HepG2 (cell line): ENCODE measurements around the gene SAPCD2. TPM values are rescaled to one million over a fixed set of nuclear protein-coding genes. Genes with fewer than 3 reads are reported as not detected.

Source experiments
- ARID4A ChIP-seq: sonication (generic); formaldehyde crosslinking; IDR thresholded peaks from 2 replicates; pipeline ENCODE4 v1.5.0; 2020; ENCODE audit warnings: mild to moderate bottlenecking, missing genetic modification reagents, borderline replicate concordance
- BRD4 ChIP-seq: sonication (generic); formaldehyde crosslinking; IDR thresholded peaks from 2 replicates; pipeline ENCODE4 v1.4.0; 2020; ENCODE audit warnings: missing genetic modification reagents
- NCOA1 ChIP-seq: sonication (generic); formaldehyde crosslinking; IDR thresholded peaks from 2 replicates; pipeline ENCODE4 v1.9.0; 2021; ENCODE audit warnings: missing genetic modification reagents
- NONO ChIP-seq, 2 experiments: fragments of 450-650 bp in 1 of 2; sonication (generic) in 1 of 2; formaldehyde crosslinking in 1 of 2; IDR thresholded peaks in 1 of 2; conservative IDR thresholded peaks in 1 of 2; 2 replicates each; pipeline versions ENCODE4 v1.6.1 to v1.8.0; 2017 to 2022; ENCODE audit warnings: mild to moderate bottlenecking in 1 of 2, missing genetic modification reagents in 1 of 2, moderate library complexity in 1 of 2
- RFXAP ChIP-seq: sonication (generic); formaldehyde crosslinking; IDR thresholded peaks from 2 replicates; pipeline ENCODE4 v1.4.0; 2020; ENCODE audit warnings: missing genetic modification reagents, borderline replicate concordance
- ZBTB7B ChIP-seq: sonication (generic); formaldehyde crosslinking; IDR thresholded peaks from 2 replicates; pipeline ENCODE4 v1.4.0; 2020; ENCODE audit warnings: missing genetic modification reagents
- ZC3H4 ChIP-seq: sonication (generic); formaldehyde crosslinking; IDR thresholded peaks from 2 replicates; pipeline ENCODE4 v1.4.0; 2020; ENCODE audit warnings: missing genetic modification reagents, borderline replicate concordance
- ZNF225 ChIP-seq: sonication (generic); formaldehyde crosslinking; IDR thresholded peaks from 2 replicates; pipeline ENCODE4 v1.4.0; 2020; ENCODE audit warnings: mild to moderate bottlenecking, missing genetic modification reagents
- ZNF280D ChIP-seq: sonication (generic); formaldehyde crosslinking; IDR thresholded peaks from 2 replicates; pipeline ENCODE4 v1.5.1; 2020; ENCODE audit warnings: mild to moderate bottlenecking, missing genetic modification reagents
- ZNF569 ChIP-seq: sonication (generic); formaldehyde crosslinking; IDR thresholded peaks from 2 replicates; pipeline ENCODE4 v1.5.0; 2020; ENCODE audit warnings: mild to moderate bottlenecking, missing genetic modification reagents, moderate library complexity, borderline replicate concordance
- ZNF766 ChIP-seq: sonication (generic); formaldehyde crosslinking; IDR thresholded peaks from 2 replicates; pipeline ENCODE4 v1.5.0; 2020; ENCODE audit warnings: missing genetic modification reagents, borderline replicate concordance
- ZNF773 ChIP-seq: sonication (generic); formaldehyde crosslinking; IDR thresholded peaks from 2 replicates; pipeline ENCODE4 v1.4.0; 2020; ENCODE audit warnings: missing genetic modification reagents, borderline replicate concordance
- ZNF879 ChIP-seq: sonication (generic); formaldehyde crosslinking; IDR thresholded peaks from 2 replicates; pipeline ENCODE4 v1.8.1; 2023; ENCODE audit warnings: missing genetic modification reagents
- polyA plus RNA-seq, 8 experiments: library from polyadenylated mRNA; depleted of rRNA in 3 of 8; stranded (reverse) in 7 of 8; unstranded in 1 of 8; fragments of >200 nt; fragmentation: Illumina TruSeq in 4 of 8; extraction: Trizol in 4 of 8; gene quantifications; 2 replicates each; pipeline versions ENCODE4 v1.2.1 to v1.2.3, GENCODE V29; 2011 to 2016; ENCODE audit warnings: low read depth in 4 of 8, missing spikeins in 1 of 8, mixed read lengths in 1 of 8; ENCODE audit not compliant: insufficient read depth in 1 of 8
- total RNA-seq, 5 experiments: library from RNA; depleted of rRNA; stranded (reverse); fragments of >200 nt; fragmentation: Illumina TruSeq; extraction: Trizol; gene quantifications; 2 replicates each; pipeline ENCODE4 v1.2.3, GENCODE V29; 2016; ENCODE audit warnings: low read depth in 1 of 5
- TF ChIP-seq, protein P1 (sequence below): sonication (generic); formaldehyde crosslinking; IDR thresholded peaks from 2 replicates; pipeline ENCODE4 v1.4.0; 2020; ENCODE audit warnings: mild to moderate bottlenecking, missing genetic modification reagents
- TF ChIP-seq, protein P2 (sequence below): sonication (generic); formaldehyde crosslinking; conservative IDR thresholded peaks from 2 replicates; pipeline ENCODE4 v1.8.1; 2023; ENCODE audit warnings: missing genetic modification reagents
- TF ChIP-seq, protein P3 (sequence below): sonication (generic); formaldehyde crosslinking; IDR thresholded peaks from 2 replicates; pipeline ENCODE4 v1.8.0; 2022; ENCODE audit warnings: mild to moderate bottlenecking, missing genetic modification reagents, moderate library complexity

The SAPCD2 gene
- total and polyA plus RNA-seq, 2 of the 13 experiments (the other 11 are each of a cell fraction or from before 2014, with no cell fraction given): 21.9 to 42.8 TPM

DNA sequence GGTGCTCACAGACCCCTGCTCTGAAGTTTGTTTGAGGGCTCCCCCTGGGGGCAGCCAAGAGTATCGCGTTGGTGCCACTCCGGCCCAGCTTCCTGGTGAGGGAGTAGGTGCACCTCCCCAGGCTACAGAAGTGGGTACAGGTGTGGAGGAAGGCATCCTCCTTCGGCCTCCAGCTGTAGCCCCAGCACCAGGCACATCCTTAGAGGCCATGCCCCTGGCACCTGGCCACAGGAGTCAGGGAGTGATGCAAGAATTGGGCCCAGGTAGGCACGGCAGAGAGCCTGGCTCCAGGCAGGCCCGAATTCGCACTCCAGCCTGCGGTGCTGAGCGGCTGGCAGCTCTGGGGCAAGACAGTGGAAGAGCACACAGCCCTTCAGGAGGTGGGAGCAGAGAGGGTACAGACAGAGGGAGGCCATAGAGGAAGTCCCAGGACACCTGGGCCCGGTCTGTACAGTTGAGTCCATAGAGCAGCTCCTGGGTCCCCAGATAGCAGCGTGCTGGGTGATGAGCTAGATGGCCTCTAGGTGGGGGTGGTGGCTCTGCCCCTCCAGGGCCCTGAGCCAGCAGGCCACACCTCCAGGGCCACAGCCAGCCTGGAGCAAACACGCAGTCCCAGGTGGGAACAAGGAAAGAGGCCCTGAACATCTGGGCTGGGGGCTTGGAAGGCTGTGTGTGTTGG lies 2.4 kb downstream of the SAPCD2 start (continued):
- TF ChIP-seq ZNF766 (CRISPR knock-in tag) (no peak), ARID4A (peak; percentile 83), ZNF879 (CRISPR knock-in tag) (no peak), NONO (IDR thresholded peaks at IDR 0.05) (no peak), NONO (CRISPR knock-in tag; conservative IDR thresholded peaks at IDR 0.05) (0 out of 2 replicates have a peak, but pooled peaks have one; percentile 43), ZBTB7B (CRISPR knock-in tag) (0 out of 2 replicates have a peak, but pooled peaks have one; percentile 22), ZNF280D (CRISPR knock-in tag) (no peak), NCOA1 (CRISPR knock-in tag) (peak; percentile 86; the same call in 1 of the 2 replicates), ZNF569 (CRISPR knock-in tag) (no peak), RFXAP (CRISPR knock-in tag) (0 out of 2 replicates have a peak, but pooled peaks have one; percentile 6), ZC3H4 (CRISPR knock-in tag) (no peak), ZNF225 (no peak), BRD4 (CRISPR knock-in tag) (no peak), ZNF773 (no peak)
- TF ChIP-seq, protein P1, sequence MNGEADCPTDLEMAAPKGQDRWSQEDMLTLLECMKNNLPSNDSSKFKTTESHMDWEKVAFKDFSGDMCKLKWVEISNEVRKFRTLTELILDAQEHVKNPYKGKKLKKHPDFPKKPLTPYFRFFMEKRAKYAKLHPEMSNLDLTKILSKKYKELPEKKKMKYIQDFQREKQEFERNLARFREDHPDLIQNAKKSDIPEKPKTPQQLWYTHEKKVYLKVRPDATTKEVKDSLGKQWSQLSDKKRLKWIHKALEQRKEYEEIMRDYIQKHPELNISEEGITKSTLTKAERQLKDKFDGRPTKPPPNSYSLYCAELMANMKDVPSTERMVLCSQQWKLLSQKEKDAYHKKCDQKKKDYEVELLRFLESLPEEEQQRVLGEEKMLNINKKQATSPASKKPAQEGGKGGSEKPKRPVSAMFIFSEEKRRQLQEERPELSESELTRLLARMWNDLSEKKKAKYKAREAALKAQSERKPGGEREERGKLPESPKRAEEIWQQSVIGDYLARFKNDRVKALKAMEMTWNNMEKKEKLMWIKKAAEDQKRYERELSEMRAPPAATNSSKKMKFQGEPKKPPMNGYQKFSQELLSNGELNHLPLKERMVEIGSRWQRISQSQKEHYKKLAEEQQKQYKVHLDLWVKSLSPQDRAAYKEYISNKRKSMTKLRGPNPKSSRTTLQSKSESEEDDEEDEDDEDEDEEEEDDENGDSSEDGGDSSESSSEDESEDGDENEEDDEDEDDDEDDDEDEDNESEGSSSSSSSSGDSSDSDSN (CRISPR knock-in tag): peak; percentile 74
- TF ChIP-seq, protein P2, sequence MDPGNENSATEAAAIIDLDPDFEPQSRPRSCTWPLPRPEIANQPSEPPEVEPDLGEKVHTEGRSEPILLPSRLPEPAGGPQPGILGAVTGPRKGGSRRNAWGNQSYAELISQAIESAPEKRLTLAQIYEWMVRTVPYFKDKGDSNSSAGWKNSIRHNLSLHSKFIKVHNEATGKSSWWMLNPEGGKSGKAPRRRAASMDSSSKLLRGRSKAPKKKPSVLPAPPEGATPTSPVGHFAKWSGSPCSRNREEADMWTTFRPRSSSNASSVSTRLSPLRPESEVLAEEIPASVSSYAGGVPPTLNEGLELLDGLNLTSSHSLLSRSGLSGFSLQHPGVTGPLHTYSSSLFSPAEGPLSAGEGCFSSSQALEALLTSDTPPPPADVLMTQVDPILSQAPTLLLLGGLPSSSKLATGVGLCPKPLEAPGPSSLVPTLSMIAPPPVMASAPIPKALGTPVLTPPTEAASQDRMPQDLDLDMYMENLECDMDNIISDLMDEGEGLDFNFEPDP (CRISPR knock-in tag): no peak
- TF ChIP-seq, protein P3, sequence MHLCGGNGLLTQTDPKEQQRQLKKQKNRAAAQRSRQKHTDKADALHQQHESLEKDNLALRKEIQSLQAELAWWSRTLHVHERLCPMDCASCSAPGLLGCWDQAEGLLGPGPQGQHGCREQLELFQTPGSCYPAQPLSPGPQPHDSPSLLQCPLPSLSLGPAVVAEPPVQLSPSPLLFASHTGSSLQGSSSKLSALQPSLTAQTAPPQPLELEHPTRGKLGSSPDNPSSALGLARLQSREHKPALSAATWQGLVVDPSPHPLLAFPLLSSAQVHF (CRISPR knock-in tag): no peak
